Activated CD8-positive, alpha-beta T cell treated with anti-CD3 and anti-CD28 coated beads for 36 hours (primary cell): ENCODE measurements around the gene ABHD10. TPM values are rescaled to one million over a fixed set of nuclear protein-coding genes. Genes with fewer than 3 reads are reported as not detected.

ENCODE experiments used
- ATAC-seq: fragments of 200-7000 bp; cut with Tn5 transposase; one replicate; pipeline ENCODE4 v1.10.0; 2021; ENCODE audit warnings: mild to moderate bottlenecking, moderate library complexity
- CTCF ChIA-PET: fragments of 350-600 bp; sonication (Branson Sonifier 250); formaldehyde crosslinking; loops from one replicate; lab custom pipeline; 2021; ENCODE audit warnings: antibody characterized with exemption; lab: Charles Lee
- POLR2A ChIA-PET: fragments of 350-600 bp; sonication (Branson Sonifier 250); formaldehyde crosslinking; loops from one replicate; lab custom pipeline; 2021; ENCODE audit warnings: antibody characterized with exemption; lab: Charles Lee
- DNase-seq: peaks from one replicate; pipeline ENCODE4 v3.0.0-alpha.2; 2020
- H3K27ac Mint-ChIP-seq: one replicate; pipeline ENCODE4 v1.8.0; 2021; ENCODE audit warnings: mild to moderate bottlenecking, mixed read lengths
- H3K27me3 Mint-ChIP-seq: one replicate; pipeline ENCODE4 v1.8.0; 2021; ENCODE audit warnings: mixed read lengths
- H3K36me3 Mint-ChIP-seq: one replicate; pipeline ENCODE4 v1.8.0; 2021; ENCODE audit warnings: low read depth, mixed read lengths
- H3K4me1 Mint-ChIP-seq: one replicate; pipeline ENCODE4 v1.8.0; 2021; ENCODE audit warnings: low read depth, mixed read lengths
- H3K4me3 Mint-ChIP-seq: one replicate; pipeline ENCODE4 v1.8.0; 2021; ENCODE audit warnings: mild to moderate bottlenecking, moderate library complexity, mixed read lengths
- H3K9me3 Mint-ChIP-seq: one replicate; pipeline ENCODE4 v1.8.0; 2021; ENCODE audit warnings: mixed read lengths
- intact Hi-C: fragments of 100-400 bp; cut with micrococcal nuclease; formaldehyde crosslinking; loops from one replicate; pipeline ENCODE4 v1.10.0; 2022
- total RNA-seq, 2 experiments: library from RNA; stranded (reverse); gene quantifications; one replicate each; pipeline ENCODE4 v1.2.3, GENCODE V29; 2021
- TF ChIP-seq, protein P1 (sequence below): fragments of 200-600 bp; IDR thresholded peaks from one replicate; pipeline ENCODE4 v1.8.0; 2022; ENCODE audit warnings: antibody characterized with exemption, mild to moderate bottlenecking

Gene ABHD10
- total RNA-seq, 2 experiments from 2014 or later = 59.4 to 66.5 TPM

DNA sequence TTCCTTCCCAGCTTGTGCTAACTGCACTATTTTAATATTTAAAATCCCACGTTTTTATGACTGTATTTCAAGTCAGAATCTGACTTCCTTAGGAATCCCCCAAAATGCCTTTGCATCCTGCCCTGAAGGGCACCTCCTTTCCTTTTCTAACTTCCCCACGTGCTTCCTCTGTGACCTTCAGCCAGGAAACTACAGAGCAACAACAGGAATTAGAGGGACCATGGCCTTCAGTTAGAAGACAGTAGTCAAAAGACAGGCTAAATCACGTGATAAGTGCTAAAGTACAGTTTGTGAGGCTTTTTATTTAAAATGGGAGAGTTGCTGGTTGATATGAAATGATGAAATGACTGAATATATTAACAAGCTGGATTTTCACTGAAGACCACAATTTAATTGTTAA, 11.8 kb upstream of the ABHD10 start:
- no peak overlapping the region for H3K27ac Mint-ChIP-seq
- TF ChIP-seq, protein P1, sequence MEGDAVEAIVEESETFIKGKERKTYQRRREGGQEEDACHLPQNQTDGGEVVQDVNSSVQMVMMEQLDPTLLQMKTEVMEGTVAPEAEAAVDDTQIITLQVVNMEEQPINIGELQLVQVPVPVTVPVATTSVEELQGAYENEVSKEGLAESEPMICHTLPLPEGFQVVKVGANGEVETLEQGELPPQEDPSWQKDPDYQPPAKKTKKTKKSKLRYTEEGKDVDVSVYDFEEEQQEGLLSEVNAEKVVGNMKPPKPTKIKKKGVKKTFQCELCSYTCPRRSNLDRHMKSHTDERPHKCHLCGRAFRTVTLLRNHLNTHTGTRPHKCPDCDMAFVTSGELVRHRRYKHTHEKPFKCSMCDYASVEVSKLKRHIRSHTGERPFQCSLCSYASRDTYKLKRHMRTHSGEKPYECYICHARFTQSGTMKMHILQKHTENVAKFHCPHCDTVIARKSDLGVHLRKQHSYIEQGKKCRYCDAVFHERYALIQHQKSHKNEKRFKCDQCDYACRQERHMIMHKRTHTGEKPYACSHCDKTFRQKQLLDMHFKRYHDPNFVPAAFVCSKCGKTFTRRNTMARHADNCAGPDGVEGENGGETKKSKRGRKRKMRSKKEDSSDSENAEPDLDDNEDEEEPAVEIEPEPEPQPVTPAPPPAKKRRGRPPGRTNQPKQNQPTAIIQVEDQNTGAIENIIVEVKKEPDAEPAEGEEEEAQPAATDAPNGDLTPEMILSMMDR = no peak
- POLR2A ChIA-PET = interaction anchor here (0.7 to 1.3 kb wide), 3 partner anchors 11 to 71 kb away, joined by 3 to 4 read pairs (median 3); no protein-coding TSS in a partner anchor
- ATAC-seq (no peak), DNase-seq (no peak)
- no peaks in the 10 kb centered on the region for H3K27me3 Mint-ChIP-seq
- CTCF ChIA-PET = interaction anchor here (0.6 to 16.4 kb wide), 31 partner anchors 11 to 298 kb away, joined by 3 to 318 read pairs (median 5); partner anchors contain the start of genes ABHD10 and PHLDB2
- no peaks in the 10 kb centered on the region for H3K36me3 Mint-ChIP-seq
- H3K4me1 Mint-ChIP-seq = peaks cover 20% of the 10 kb centered on the region
- intact Hi-C loops = loop anchor here (1.0 kb wide), 2 partner anchors 250 to 298 kb away; no protein-coding TSS in a partner anchor
- H3K9me3 Mint-ChIP-seq = no peaks in the 10 kb centered on the region
- no peak overlapping the region for H3K4me3 Mint-ChIP-seq

DNA sequence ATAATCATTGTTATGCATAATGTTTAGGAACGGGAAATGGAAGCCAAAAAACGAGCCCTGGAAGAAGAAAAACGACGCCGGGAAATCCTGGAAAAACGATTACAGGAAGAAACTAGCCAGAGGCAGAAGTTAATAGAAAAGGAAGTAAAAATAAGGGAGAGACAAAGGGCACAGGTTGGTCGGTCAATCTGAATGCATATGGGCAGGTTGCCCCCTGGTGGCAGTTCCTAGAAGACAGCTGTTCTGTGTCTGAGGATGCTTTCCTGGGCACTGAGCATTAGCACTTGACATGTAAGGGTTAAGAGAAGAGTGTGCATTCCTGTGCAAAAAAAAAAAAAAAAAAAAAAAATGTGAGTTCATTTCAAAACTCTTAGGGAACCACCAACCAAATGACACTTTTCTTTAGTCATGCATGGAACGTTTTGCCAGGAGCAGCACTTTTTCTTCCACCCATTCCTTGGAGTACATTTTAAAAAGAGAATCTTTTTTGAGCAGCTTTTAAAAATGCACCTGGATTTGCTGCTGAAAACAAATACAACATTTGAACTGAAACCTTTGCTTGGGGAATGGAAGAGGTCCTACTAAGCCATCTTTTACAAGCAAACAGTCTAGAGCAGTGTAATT, 11.1 kb upstream of the ABHD10 start:
- DNase-seq = peak; percentile 94
- H3K9me3 Mint-ChIP-seq = no peaks in the 10 kb centered on the region
- CTCF ChIA-PET = interaction anchor here (0.7 to 16.4 kb wide), 37 partner anchors 11 to 723 kb away, joined by 3 to 318 read pairs (median 5); partner anchors contain the start of genes ABHD10 and PHLDB2
- H3K4me1 Mint-ChIP-seq = peaks cover 20% of the 10 kb centered on the region
- no peak overlapping the region for H3K4me3 Mint-ChIP-seq
- ATAC-seq = peak; percentile 96
- H3K27me3 Mint-ChIP-seq = no peaks in the 10 kb centered on the region
- POLR2A ChIA-PET = interaction anchor here (0.6 to 1.3 kb wide), 4 partner anchors 10 to 72 kb away, joined by 3 to 4 read pairs (median 3); no protein-coding TSS in a partner anchor
- no peaks in the 10 kb centered on the region for H3K36me3 Mint-ChIP-seq
- intact Hi-C loops = loop anchor here (1.0 kb wide), 2 partner anchors 250 to 298 kb away; no protein-coding TSS in a partner anchor
- TF ChIP-seq, protein P1 = peak; percentile 87
- peak overlapping the region; percentile 57 for H3K27ac Mint-ChIP-seq

DNA sequence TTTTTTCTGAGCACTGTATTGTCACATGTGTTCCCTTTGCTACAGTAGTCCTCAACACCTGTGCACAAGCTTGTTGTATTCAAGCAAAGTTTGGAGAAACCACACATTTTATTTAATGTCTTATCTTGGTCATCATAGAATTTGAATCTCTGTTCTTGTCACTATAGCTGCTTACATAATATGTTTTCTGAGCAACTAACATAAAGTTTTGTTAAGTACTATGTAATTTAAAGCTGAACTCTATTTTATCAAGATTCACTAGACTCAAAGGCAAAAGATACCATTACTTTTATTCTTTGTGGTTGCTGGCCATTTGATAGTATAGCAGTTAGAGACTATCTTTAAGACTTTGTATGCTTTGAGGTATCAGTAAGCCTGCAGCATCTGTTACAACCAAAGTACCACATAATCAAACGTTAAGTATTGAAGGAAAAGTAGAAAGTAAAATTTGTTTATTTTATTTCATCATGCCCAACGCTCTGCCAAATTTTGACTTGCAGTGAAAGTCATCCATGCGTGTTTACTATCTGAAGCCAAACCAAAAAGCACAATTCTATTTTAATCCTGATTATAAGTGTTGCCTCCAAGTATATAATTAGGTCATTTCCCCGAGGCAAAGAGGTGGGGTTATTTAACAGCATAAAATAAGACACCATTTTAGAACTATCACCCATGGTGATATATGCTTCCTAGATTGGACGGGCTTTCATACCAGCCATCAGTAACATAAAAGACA, 10.3 kb upstream of the ABHD10 start:
- POLR2A ChIA-PET = interaction anchor here (1.1 to 1.3 kb wide), 2 partner anchors 72 to 269 kb away, joined by 3 to 4 read pairs; no protein-coding TSS in a partner anchor

DNA sequence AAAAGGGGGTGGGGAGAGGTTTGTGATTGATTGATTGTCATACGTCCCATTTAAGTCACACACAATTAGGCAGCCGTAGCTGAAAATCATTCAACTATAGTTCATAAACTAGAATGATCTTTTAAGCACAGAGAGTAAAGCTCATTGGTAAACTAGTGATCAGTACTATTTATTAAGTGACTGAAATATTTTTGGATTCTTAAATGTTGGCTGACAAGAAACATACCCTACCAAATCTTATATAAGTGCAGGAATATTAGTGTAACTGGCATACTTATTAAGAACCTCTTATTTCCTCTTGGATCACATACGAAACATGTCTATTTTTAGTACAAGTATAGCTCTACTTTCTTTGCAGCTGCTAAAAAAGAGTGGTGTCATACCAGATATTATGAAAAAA, 8.4 kb upstream of the ABHD10 start:
- ATAC-seq = no peak
- intact Hi-C loops = no loop called here
- POLR2A ChIA-PET = no interaction called here
- H3K4me3 Mint-ChIP-seq = no peak overlapping the region
- H3K36me3 Mint-ChIP-seq = no peaks in the 10 kb centered on the region
- no peak for DNase-seq
- H3K4me1 Mint-ChIP-seq = peaks cover 13% of the 10 kb centered on the region
- CTCF ChIA-PET = interaction anchor here (0.6 to 16.4 kb wide), 8 partner anchors 19 to 301 kb away, joined by 3 to 318 read pairs (median 4); no protein-coding TSS in a partner anchor
- TF ChIP-seq, protein P1 = no peak
- no peaks in the 10 kb centered on the region for H3K27me3 Mint-ChIP-seq
- no peak overlapping the region for H3K27ac Mint-ChIP-seq
- H3K9me3 Mint-ChIP-seq = no peaks in the 10 kb centered on the region

More for the DNA sequence above, 10.3 kb upstream of the ABHD10 start:
- H3K36me3 Mint-ChIP-seq = no peaks in the 10 kb centered on the region
- TF ChIP-seq, protein P1 = no peak
- no peak overlapping the region for H3K4me3 Mint-ChIP-seq
- no peaks in the 10 kb centered on the region for H3K27me3 Mint-ChIP-seq
- intact Hi-C loops = no loop called here
- H3K27ac Mint-ChIP-seq = no peak overlapping the region
- no peak for ATAC-seq
- H3K9me3 Mint-ChIP-seq = no peaks in the 10 kb centered on the region
- H3K4me1 Mint-ChIP-seq = peaks cover 13% of the 10 kb centered on the region
- no peak for DNase-seq
- CTCF ChIA-PET = interaction anchor here (0.6 to 16.4 kb wide), 37 partner anchors 10 to 724 kb away, joined by 3 to 318 read pairs (median 5); partner anchors contain the start of genes ABHD10 and PHLDB2
